HFFc6 (cell line): Measurements from ENCODE around the gene PDZRN4. TPM values are rescaled to one million over a fixed set of nuclear protein-coding genes. Genes with fewer than 3 reads are reported as not detected.

Source experiments
- DNase-seq: peaks from one replicate; pipeline ENCODE4 v3.0.0-alpha.2; 2018
- H3K27ac Mint-ChIP-seq: 2 replicates; pipeline ENCODE4 v1.8.0; 2020; ENCODE audit warnings: mild to moderate bottlenecking, mixed read lengths
- H3K27me3 Mint-ChIP-seq: 2 replicates; pipeline ENCODE4 v1.8.0; 2021; ENCODE audit warnings: mild to moderate bottlenecking, moderate library complexity, mixed read lengths; ENCODE audit not compliant: insufficient read depth
- H3K36me3 Mint-ChIP-seq: 2 replicates; pipeline ENCODE4 v1.8.0; 2021; ENCODE audit warnings: low read depth, mixed read lengths
- H3K4me1 Mint-ChIP-seq: 2 replicates; pipeline ENCODE4 v1.8.0; 2020; ENCODE audit warnings: low read depth, mixed read lengths
- H3K4me3 Mint-ChIP-seq: 2 replicates; pipeline ENCODE4 v1.8.0; 2020; ENCODE audit warnings: mild to moderate bottlenecking, moderate library complexity, mixed read lengths
- H3K9me3 Mint-ChIP-seq: 2 replicates; pipeline ENCODE4 v1.8.0; 2020; ENCODE audit warnings: mild to moderate bottlenecking, mixed read lengths
- total RNA-seq, 6 experiments: library from RNA; stranded (reverse); fragmentation: NEBNext Ultra II Directional; extraction: Animal tissue kit (Norgen Biotek cat#: 25700); gene quantifications; 2 replicates in 1 of 6; 3 replicates in 5 of 6; pipeline ENCODE4 v1.2.3, GENCODE V29; 2021
- TF ChIP-seq, protein P1 (sequence below): fragments of 200-600 bp; sonication (generic); IDR thresholded peaks from 2 replicates; pipeline ENCODE4 v1.5.0; 2021; ENCODE audit warnings: antibody characterized with exemption, mild to moderate bottlenecking

Gene PDZRN4
- total RNA-seq, 6 experiments from 2014 or later, result not detected

DNA sequence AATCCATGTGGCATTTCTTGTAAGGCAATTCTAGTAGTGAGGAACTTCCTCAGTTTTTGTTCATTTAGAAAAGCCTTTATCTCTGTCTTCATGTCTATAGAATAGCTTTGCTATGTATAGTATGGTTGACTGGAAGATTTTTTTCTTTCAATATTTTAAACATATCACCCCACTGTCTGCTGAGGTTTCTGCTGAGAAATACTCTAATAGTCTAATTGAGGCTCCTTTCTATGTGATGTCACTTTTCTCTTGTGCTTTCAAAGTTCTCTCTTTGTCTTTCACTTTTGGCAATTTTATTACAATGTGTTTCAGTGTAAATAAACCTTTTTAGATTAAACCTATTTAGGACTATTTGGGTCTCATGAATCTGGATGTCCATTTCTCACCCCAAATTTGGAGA lies 192.8 kb downstream of the PDZRN4 start:
- H3K4me3 Mint-ChIP-seq, result no peak overlapping the region
- TF ChIP-seq, protein P1, sequence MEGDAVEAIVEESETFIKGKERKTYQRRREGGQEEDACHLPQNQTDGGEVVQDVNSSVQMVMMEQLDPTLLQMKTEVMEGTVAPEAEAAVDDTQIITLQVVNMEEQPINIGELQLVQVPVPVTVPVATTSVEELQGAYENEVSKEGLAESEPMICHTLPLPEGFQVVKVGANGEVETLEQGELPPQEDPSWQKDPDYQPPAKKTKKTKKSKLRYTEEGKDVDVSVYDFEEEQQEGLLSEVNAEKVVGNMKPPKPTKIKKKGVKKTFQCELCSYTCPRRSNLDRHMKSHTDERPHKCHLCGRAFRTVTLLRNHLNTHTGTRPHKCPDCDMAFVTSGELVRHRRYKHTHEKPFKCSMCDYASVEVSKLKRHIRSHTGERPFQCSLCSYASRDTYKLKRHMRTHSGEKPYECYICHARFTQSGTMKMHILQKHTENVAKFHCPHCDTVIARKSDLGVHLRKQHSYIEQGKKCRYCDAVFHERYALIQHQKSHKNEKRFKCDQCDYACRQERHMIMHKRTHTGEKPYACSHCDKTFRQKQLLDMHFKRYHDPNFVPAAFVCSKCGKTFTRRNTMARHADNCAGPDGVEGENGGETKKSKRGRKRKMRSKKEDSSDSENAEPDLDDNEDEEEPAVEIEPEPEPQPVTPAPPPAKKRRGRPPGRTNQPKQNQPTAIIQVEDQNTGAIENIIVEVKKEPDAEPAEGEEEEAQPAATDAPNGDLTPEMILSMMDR, result no peak
- no peaks in the 10 kb centered on the region for H3K4me1 Mint-ChIP-seq
- H3K27ac Mint-ChIP-seq, result no peak overlapping the region
- DNase-seq, result no peak
- peaks cover 33% of the 10 kb centered on the region for H3K9me3 Mint-ChIP-seq
- no peaks in the 10 kb centered on the region for H3K36me3 Mint-ChIP-seq
- no peaks in the 10 kb centered on the region; the same call in 1 of the 2 replicates for H3K27me3 Mint-ChIP-seq

DNA sequence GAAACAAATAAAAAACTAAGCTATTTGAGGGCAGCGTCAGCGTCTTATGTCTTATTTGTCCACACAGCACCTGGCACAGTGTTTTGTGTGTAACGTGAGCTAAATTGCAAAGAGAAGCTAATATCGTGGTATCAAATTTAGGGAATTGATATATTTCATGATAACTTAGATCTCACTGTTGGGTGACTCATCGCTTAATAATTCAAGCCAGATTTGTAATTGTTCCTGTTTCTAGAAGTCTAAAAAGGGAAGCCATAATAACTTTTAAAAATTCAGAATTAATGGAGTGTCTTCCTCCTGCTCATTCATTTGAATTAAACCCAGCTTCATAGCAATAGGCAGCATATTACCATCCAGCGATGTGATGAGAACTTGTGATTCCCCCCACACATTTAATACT lies 214.7 kb downstream of the PDZRN4 start:
- Mint-ChIP-seq H3K4me3 (no peak overlapping the region), H3K27me3 (no peaks in the 10 kb centered on the region), H3K27ac (no peak overlapping the region), H3K9me3 (peaks cover 14% of the 10 kb centered on the region), H3K4me1 (no peaks in the 10 kb centered on the region), H3K36me3 (no peaks in the 10 kb centered on the region)
- DNase-seq, result no peak
- TF ChIP-seq, protein P1, result no peak

DNA sequence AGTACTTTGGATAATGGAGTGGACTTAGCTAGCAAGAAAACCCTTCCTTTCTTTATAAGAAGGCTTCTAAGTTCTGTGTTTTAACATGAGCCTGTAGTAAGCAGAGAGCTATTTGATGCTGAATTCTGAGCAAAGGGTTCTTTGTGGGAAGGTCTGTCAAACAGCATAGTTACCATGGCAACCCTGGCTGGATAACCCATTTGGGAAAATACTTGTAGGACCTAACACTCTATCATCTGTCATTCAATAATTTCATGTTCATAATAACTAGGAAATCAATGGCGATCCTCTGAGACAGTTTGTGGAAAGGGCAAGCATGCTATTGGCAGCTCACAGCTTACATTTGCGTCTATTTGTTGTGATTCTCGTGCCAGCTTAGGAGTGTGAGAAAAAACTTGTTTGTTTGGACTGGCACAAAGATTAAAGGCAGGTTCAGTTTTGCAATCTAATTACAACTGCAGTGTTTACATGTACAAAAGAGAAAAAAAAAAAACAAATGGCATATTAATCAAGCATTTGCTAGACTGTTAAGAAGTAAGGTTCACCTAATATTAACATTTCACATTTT lies 219.2 kb downstream of the PDZRN4 start:
- Mint-ChIP-seq H3K4me1 (no peaks in the 10 kb centered on the region), H3K4me3 (no peak overlapping the region)
- TF ChIP-seq, protein P1, result no peak

DNA sequence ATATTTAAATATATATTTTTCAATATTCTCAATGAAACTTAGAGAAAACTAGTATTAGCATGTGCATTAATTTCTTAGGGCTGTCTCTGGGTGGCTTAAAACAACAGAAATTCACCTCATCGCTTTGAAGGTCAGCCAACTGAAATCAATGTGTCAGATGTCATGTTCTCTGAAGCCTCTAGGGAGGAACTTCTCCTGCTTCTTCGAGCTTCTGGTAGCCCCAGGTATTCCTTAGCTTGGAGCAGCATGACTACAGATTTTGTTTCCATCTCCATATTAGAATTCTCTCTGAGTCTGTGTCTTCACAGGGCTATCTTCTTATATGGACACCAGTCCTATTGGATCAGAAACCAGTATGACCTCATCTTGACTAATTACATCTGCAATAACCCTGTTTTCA lies 221.5 kb downstream of the PDZRN4 start:
- no peaks in the 10 kb centered on the region for H3K27me3 Mint-ChIP-seq
- H3K36me3 Mint-ChIP-seq, result no peaks in the 10 kb centered on the region
- TF ChIP-seq, protein P1, result no peak
- H3K27ac Mint-ChIP-seq, result no peak overlapping the region
- DNase-seq, result no peak
- no peak overlapping the region for H3K4me3 Mint-ChIP-seq
- peaks cover 19% of the 10 kb centered on the region; the same call in 1 of the 2 replicates for H3K9me3 Mint-ChIP-seq
- no peaks in the 10 kb centered on the region for H3K4me1 Mint-ChIP-seq

More for the DNA sequence above, 219.2 kb downstream of the PDZRN4 start:
- DNase-seq, result no peak
- Mint-ChIP-seq H3K27ac (no peak overlapping the region), H3K27me3 (no peaks in the 10 kb centered on the region), H3K9me3 (peaks cover 14% of the 10 kb centered on the region), H3K36me3 (no peaks in the 10 kb centered on the region)

DNA sequence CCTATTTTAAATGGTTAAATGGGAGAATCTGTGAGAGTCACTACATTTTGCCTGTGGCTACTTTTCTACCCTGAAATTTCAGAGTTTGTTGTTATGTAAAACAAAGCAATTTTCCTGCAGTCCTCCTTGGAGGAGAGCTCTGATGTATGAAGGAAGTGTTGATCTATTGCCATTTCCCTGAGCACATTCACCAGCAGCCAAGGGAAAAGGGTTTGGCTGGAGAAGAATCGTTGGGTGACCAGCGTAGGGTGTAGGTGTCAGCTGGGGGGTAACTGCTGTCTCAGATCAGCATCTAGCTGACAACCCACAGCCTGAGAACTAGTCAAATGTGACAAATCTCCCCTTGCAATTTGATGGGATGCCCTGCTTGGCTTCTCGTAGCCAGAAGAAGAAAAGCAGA lies 230.5 kb downstream of the PDZRN4 start:
- Mint-ChIP-seq H3K9me3 (peaks cover 21% of the 10 kb centered on the region), H3K27me3 (no peaks in the 10 kb centered on the region), H3K4me3 (no peak overlapping the region), H3K27ac (no peak overlapping the region), H3K36me3 (no peaks in the 10 kb centered on the region), H3K4me1 (no peaks in the 10 kb centered on the region)
- DNase-seq, result no peak
- TF ChIP-seq, protein P1, result no peak
